HepG2 (cell line): ENCODE results near the gene NUBP2. TPM values are rescaled to one million over a fixed set of nuclear protein-coding genes. Genes with fewer than 3 reads are reported as not detected.

Source experiments
- ATAC-seq: fragments of 200-7000 bp; cut with Tn5 transposase; 3 replicates; pipeline ENCODE4 v1.9.1; 2020; ENCODE audit warnings: mild to moderate bottlenecking, moderate library complexity
- BruUV-seq: library from RNA; stranded (reverse); fragments of 400-500 nt; replicated peaks from 2 replicates; lab custom pipeline; 2021; lab: Mats Ljungman, UMichigan
- CTCF ChIA-PET: fragments of 300-600 bp; formaldehyde crosslinking; extraction: SDS; loops from one replicate; lab custom pipeline; 2021; ENCODE audit warnings: low total read pairs, inconsistent platforms, low intra/inter-chr PET ratio; lab: Yijun Ruan, JAX
- POLR2A ChIA-PET: fragments of 350-600 bp; sonication (Branson Sonifier 250); formaldehyde crosslinking; loops from one replicate; lab custom pipeline; 2020; ENCODE audit warnings: antibody characterized with exemption, inconsistent platforms; lab: Yijun Ruan, JAX
- DNase-seq: peaks from one replicate; pipeline ENCODE4 v3.0.0-alpha.2; 2015; ENCODE audit warnings: low spot score
- FAIRE-seq: peaks from 3 replicates; lab custom pipeline; 2011; peaks lifted over from hg19 to GRCh38; lab: Jason Lieb, UNC
- H2AFZ ChIP-seq: one replicate; pipeline ENCODE4 v1.6.1; 2011; ENCODE audit warnings: low read length, inconsistent platforms
- H3K27ac ChIP-seq: fragments of 300-600 bp; 3 replicates; pipeline ENCODE4 v1.8.0; 2011; ENCODE audit warnings: mixed run types, mild to moderate bottlenecking, mixed read lengths, low read length, inconsistent platforms; ENCODE audit not compliant: insufficient read depth; ENCODE audit errors: extremely low read length
- H3K27me3 ChIP-seq, 2 experiments: fragments of 200-600 bp in 1 of 2; 2 replicates in 1 of 2; 3 replicates in 1 of 2; pipeline versions ENCODE4 v1.6.0 to v1.8.0; 2011; ENCODE audit warnings: low read length in 2 of 2, mild to moderate bottlenecking in 2 of 2, moderate library complexity in 2 of 2, inconsistent platforms in 1 of 2; ENCODE audit not compliant: insufficient read depth in 2 of 2, control insufficient read depth in 1 of 2
- H3K36me3 ChIP-seq, 2 experiments: fragments of 200-600 bp in 1 of 2; replicated peaks in 1 of 2; 2 replicates in 1 of 2; 3 replicates in 1 of 2; pipeline versions ENCODE4 v1.5.1 to v1.8.0; 2011; ENCODE audit warnings: low read length in 2 of 2, inconsistent platforms in 1 of 2; ENCODE audit not compliant: insufficient read depth in 2 of 2, control insufficient read depth in 1 of 2
- H3K4me1 ChIP-seq: 2 replicates; pipeline ENCODE4 v1.5.1; 2012; ENCODE audit warnings: low read length, inconsistent platforms; ENCODE audit not compliant: insufficient read depth
- H3K4me2 ChIP-seq: 2 replicates; pipeline ENCODE4 v1.6.0; 2011; ENCODE audit warnings: low read depth, low read length, inconsistent platforms
- H3K4me3 ChIP-seq, 3 experiments: fragments of 200-600 bp in 1 of 3; sonication (generic), shearing (Covaris generic) in 1 of 3; replicated peaks in 1 of 3; 2 replicates each; pipeline ENCODE4 v1.5.1; 2011 to 2016; ENCODE audit warnings: low read length in 3 of 3, inconsistent platforms in 2 of 3, low read depth in 2 of 3, mild to moderate bottlenecking in 2 of 3, control low read depth in 1 of 3, mixed read lengths in 1 of 3; ENCODE audit not compliant: insufficient read depth in 1 of 3
- H3K79me2 ChIP-seq: one replicate; pipeline ENCODE4 v1.6.1; 2011; ENCODE audit warnings: low read length, inconsistent platforms; ENCODE audit not compliant: insufficient read depth
- H3K9ac ChIP-seq: 2 replicates; pipeline ENCODE4 v1.6.0; 2011; ENCODE audit warnings: mild to moderate bottlenecking, low read depth, low read length, inconsistent platforms; ENCODE audit not compliant: insufficient read depth
- H3K9me3 ChIP-seq: 2 replicates; pipeline ENCODE4 v1.5.1; 2012; ENCODE audit warnings: mild to moderate bottlenecking, low read length
- H4K20me1 ChIP-seq: 2 replicates; pipeline ENCODE4 v1.6.0; 2011; ENCODE audit warnings: inconsistent platforms, mild to moderate bottlenecking, low read length, moderate library complexity; ENCODE audit not compliant: insufficient read depth
- AHR ChIP-seq: IDR thresholded peaks from 2 replicates; pipeline ENCODE4 v1.6.1; 2018; ENCODE audit warnings: missing genetic modification reagents, missing compliant biosample characterization
- HMGA1 ChIP-seq: sonication (generic); formaldehyde crosslinking; conservative IDR thresholded peaks from 2 replicates; pipeline ENCODE4 v1.4.0; 2020; ENCODE audit warnings: missing genetic modification reagents
- NFRKB ChIP-seq: fragments of 450-650 bp; IDR thresholded peaks from 2 replicates; pipeline ENCODE4 v1.6.1; 2017
- RNF2 ChIP-seq: fragments of 450-650 bp; conservative IDR thresholded peaks from 2 replicates; pipeline ENCODE4 v1.6.1; 2016; ENCODE audit warnings: low read depth
- ZNF143 ChIP-seq: sonication (generic); formaldehyde crosslinking; IDR thresholded peaks from 2 replicates; pipeline ENCODE4 v1.4.0; 2020; ENCODE audit warnings: missing genetic modification reagents
- ZNF816 ChIP-seq: sonication (generic); formaldehyde crosslinking; IDR thresholded peaks from 2 replicates; pipeline ENCODE4 v1.8.0; 2022; ENCODE audit warnings: missing genetic modification reagents, mild to moderate bottlenecking, borderline replicate concordance
- WGBS: methylation state at CpG from one replicate; pipeline ENCODE4 v1.1.6; 2017; ENCODE audit warnings: low lambda C conversion rate; 5-methylcytosine and 5-hydroxymethylcytosine counted together
- in situ Hi-C: cut with HindIII; loops from 2 replicates; pipeline ENCODE4 v1.10.0; 2017; ENCODE audit warnings: low pct_unique_long_range_greater_than_20kb; ENCODE audit not compliant: extremely low pct_ligation_motif_present
- intact Hi-C: fragments of 100-400 bp; cut with micrococcal nuclease; formaldehyde crosslinking; loops from one replicate; pipeline ENCODE4 v1.10.0; 2022; ENCODE audit not compliant: unreplicated experiment
- polyA plus RNA-seq, 8 experiments: library from polyadenylated mRNA; depleted of rRNA in 3 of 8; stranded (reverse) in 7 of 8; unstranded in 1 of 8; fragments of >200 nt; fragmentation: Illumina TruSeq in 4 of 8; extraction: Trizol in 4 of 8; gene quantifications; 2 replicates each; pipeline versions ENCODE4 v1.2.1 to v1.2.3, GENCODE V29; 2011 to 2016; ENCODE audit warnings: low read depth in 4 of 8, missing spikeins in 1 of 8, mixed read lengths in 1 of 8; ENCODE audit not compliant: insufficient read depth in 1 of 8
- total RNA-seq, 5 experiments: library from RNA; depleted of rRNA; stranded (reverse); fragments of >200 nt; fragmentation: Illumina TruSeq; extraction: Trizol; gene quantifications; 2 replicates each; pipeline ENCODE4 v1.2.3, GENCODE V29; 2016; ENCODE audit warnings: low read depth in 1 of 5
- TF ChIP-seq, protein P1 (sequence below): sonication (generic); formaldehyde crosslinking; IDR thresholded peaks from 2 replicates; pipeline ENCODE4 v1.8.1; 2023; ENCODE audit warnings: mild to moderate bottlenecking, moderate library complexity, missing genetic modification reagents
- TF ChIP-seq, protein P2 (sequence below): sonication (generic); formaldehyde crosslinking; IDR thresholded peaks from 2 replicates; pipeline ENCODE4 v1.4.0; 2020; ENCODE audit warnings: low read depth, mild to moderate bottlenecking, missing genetic modification reagents
- TF ChIP-seq, protein P3 (sequence below): IDR thresholded peaks from 2 replicates; pipeline ENCODE4 v1.6.1; 2012; ENCODE audit warnings: inconsistent platforms

NUBP2 gene
- total and polyA plus RNA-seq, 2 of the 13 experiments (the other 11 are each of a cell fraction or from before 2014, with no cell fraction given) = 25.7 to 61.5 TPM

DNA sequence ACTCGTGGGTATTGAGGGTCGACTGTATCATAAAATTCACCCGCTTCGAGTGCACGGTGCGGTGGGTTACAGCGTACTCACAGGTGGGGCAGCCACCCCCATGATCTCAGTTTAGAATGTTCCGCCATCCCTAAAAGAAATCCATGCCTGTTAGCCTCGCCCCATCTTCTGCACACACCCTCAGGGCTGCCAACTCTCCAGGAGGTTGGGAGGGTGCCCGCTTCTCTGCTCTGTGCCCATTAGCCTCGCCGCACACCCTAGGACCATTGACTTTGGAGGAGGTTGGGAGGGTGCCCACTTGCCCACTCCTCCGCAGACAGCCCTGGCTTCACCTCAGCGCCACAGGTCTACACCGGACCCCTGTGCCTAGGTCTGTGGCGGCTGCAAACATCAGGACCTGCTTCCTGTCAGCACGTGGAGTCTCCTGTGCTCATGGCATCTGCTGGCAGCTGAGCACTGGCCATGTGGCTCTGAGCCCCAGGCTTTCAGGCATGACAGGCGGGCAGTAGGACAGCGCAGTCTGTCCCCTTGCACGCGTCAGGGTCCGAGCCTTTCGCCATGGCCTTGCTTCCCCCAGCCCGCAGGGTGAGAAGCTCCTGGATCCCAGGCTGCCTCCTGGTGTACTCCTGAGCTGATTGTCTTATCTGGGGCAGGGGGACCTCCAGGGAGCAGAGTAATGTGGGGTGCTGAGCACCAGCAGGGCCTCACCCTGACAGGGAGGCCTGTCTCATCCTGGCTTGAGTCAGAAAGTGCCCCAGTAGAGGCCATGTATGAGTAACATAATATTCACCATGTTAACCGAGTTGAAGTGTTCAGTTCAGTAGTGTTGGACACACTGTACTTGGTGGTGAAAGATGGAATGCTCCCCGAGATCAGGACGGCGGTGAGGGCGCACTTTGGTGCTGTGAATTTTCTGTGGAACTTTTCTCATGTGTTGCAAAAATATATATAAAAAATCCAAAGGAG lies 33.3 kb upstream of the NUBP2 start:
- in situ Hi-C loops (no loop called here), intact Hi-C loops (no loop called here)
- Histone ChIP-seq H3K36me3 (peaks cover 12 to 59% of the 10 kb centered on the region in 2 experiments; a peak in 4 of 5 replicates), H3K4me1 (no peaks in the 10 kb centered on the region), H4K20me1 (no peaks in the 10 kb centered on the region), H3K9ac (no peak overlapping the region), H3K79me2 (no peaks in the 10 kb centered on the region), H2AFZ (no peak overlapping the region), H3K9me3 (no peaks in the 10 kb centered on the region), H3K4me3 (no peak overlapping the region), H3K27me3 (no peaks in the 10 kb centered on the region), H3K27ac (no peak overlapping the region), H3K4me2 (no peak overlapping the region)
- BruUV-seq = no TSS peak
- 96% methylated on average over 28 of the region's 29 CpGs for WGBS
- ChIA-PET POLR2A (no interaction called here), CTCF (no interaction called here)
- DNase-seq (no peak), FAIRE-seq (no peak), ATAC-seq (no peak)
- TF ChIP-seq NFRKB (no peak), ZNF143 (CRISPR knock-in tag) (no peak), ZNF816 (CRISPR knock-in tag) (no peak), AHR (CRISPR knock-in tag) (no peak), HMGA1 (CRISPR knock-in tag) (no peak), RNF2 (no peak)
- TF ChIP-seq, protein P1, sequence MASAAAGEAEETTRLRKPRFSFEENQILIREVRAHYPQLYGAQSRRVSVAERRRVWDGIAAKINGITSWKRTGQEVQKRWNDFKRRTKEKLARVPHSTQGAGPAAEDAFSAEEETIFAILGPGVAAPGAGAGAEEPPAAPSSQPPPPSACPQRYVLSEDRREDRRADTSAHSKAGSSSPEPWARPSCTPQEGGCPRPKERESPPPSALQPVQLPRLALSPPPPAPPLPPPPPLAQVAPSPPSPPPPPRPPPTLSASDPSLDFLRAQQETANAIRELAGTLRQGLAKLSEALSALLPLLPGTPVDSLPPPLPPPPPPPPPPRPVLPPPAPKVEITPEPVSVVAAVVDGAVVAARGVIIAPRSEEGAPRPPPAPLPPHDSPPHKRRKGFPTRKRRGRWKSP (CRISPR knock-in tag) = no peak
- TF ChIP-seq, protein P2, sequence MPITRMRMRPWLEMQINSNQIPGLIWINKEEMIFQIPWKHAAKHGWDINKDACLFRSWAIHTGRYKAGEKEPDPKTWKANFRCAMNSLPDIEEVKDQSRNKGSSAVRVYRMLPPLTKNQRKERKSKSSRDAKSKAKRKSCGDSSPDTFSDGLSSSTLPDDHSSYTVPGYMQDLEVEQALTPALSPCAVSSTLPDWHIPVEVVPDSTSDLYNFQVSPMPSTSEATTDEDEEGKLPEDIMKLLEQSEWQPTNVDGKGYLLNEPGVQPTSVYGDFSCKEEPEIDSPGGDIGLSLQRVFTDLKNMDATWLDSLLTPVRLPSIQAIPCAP (CRISPR knock-in tag) = no peak
- TF ChIP-seq, protein P3, sequence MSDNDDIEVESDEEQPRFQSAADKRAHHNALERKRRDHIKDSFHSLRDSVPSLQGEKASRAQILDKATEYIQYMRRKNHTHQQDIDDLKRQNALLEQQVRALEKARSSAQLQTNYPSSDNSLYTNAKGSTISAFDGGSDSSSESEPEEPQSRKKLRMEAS = no peak
